ENCODE data around the gene SLC2A10. TPM values are rescaled to one million over a fixed set of nuclear protein-coding genes. Genes with fewer than 3 reads are reported as not detected.

The SLC2A10 gene
- total RNA-seq, 1 donor, result 44.2 TPM

GRCh38 chr20:46713957-46714834 lies 4.7 kb downstream of the SLC2A10 start:
- no peak for TF ChIP-seq CTCF (IDR thresholded peaks at IDR 0.05; ENCODE audit: extremely low read depth, low read depth, low read length)
- Histone ChIP-seq H3K27me3 (ENCODE audit: insufficient read depth, low read length) (no peaks in the 10 kb centered on the region), H2AFZ (ENCODE audit: low read length) (no peak overlapping the region), H4K20me1 (ENCODE audit: insufficient read depth, low read length) (peaks cover 11% of the 10 kb centered on the region), H3K4me2 (ENCODE audit: insufficient read depth, low read length) (no peak overlapping the region), H3K4me3 (ENCODE audit: insufficient read depth, low read length) (no peak overlapping the region), H3K4me1 (ENCODE audit: insufficient read depth, low read length) (peaks cover 24% of the 10 kb centered on the region), H3K36me3 (ENCODE audit: insufficient read depth, low read length) (peaks cover 5% of the 10 kb centered on the region), H3K79me2 (ENCODE audit: insufficient read depth, low read length) (peaks cover 37% of the 10 kb centered on the region), H3K9me3 (ENCODE audit: low read depth, low read length) (no peaks in the 10 kb centered on the region), H3K27ac (ENCODE audit: low read depth, low read length) (no peak overlapping the region)
- no peak for DNase-seq (ENCODE audit: insufficient read length, low spot score, missing footprints)

GRCh38 chr20:46715292-46715756 lies 5.9 kb downstream of the SLC2A10 start:
- H3K4me2 ChIP-seq (ENCODE audit: insufficient read depth, low read length), result no peak overlapping the region
- TF ChIP-seq CTCF (IDR thresholded peaks at IDR 0.05; ENCODE audit: extremely low read depth, low read depth, low read length), result peak; percentile 16
- H2AFZ ChIP-seq (ENCODE audit: low read length), result no peak overlapping the region
- H3K9me3 ChIP-seq (ENCODE audit: low read depth, low read length), result no peaks in the 10 kb centered on the region
- H4K20me1 ChIP-seq (ENCODE audit: insufficient read depth, low read length), result peaks cover 11% of the 10 kb centered on the region
- H3K27ac ChIP-seq (ENCODE audit: low read depth, low read length), result no peak overlapping the region
- H3K4me3 ChIP-seq (ENCODE audit: insufficient read depth, low read length), result no peak overlapping the region
- H3K27me3 ChIP-seq (ENCODE audit: insufficient read depth, low read length), result no peaks in the 10 kb centered on the region
- H3K79me2 ChIP-seq (ENCODE audit: insufficient read depth, low read length), result peaks cover 32% of the 10 kb centered on the region
- peaks cover 18% of the 10 kb centered on the region for H3K4me1 ChIP-seq (ENCODE audit: insufficient read depth, low read length)
- H3K36me3 ChIP-seq (ENCODE audit: insufficient read depth, low read length), result peaks cover 16% of the 10 kb centered on the region
- peak; percentile 86 for DNase-seq (ENCODE audit: insufficient read length, low spot score, missing footprints)

- Histone ChIP-seq H3K4me1 (ENCODE audit: insufficient read depth, low read length) (peaks cover 14% of the 10 kb centered on the region), H3K27me3 (ENCODE audit: insufficient read depth, low read length) (no peaks in the 10 kb centered on the region), H3K36me3 (ENCODE audit: insufficient read depth, low read length) (peaks cover 27% of the 10 kb centered on the region), H2AFZ (ENCODE audit: low read length) (no peak overlapping the region), H3K4me3 (ENCODE audit: insufficient read depth, low read length) (no peak overlapping the region), H3K79me2 (ENCODE audit: insufficient read depth, low read length) (peaks cover 11% of the 10 kb centered on the region), H3K4me2 (ENCODE audit: insufficient read depth, low read length) (no peak overlapping the region), H3K27ac (ENCODE audit: low read depth, low read length) (no peak overlapping the region), H3K9me3 (ENCODE audit: low read depth, low read length) (peaks cover 1% of the 10 kb centered on the region), H4K20me1 (ENCODE audit: insufficient read depth, low read length) (peaks cover 9% of the 10 kb centered on the region)
- no peak for DNase-seq (ENCODE audit: insufficient read length, low spot score, missing footprints)
- TF ChIP-seq CTCF (IDR thresholded peaks at IDR 0.05; ENCODE audit: extremely low read depth, low read depth, low read length), result no peak
Observed at GRCh38 chr20:46717818-46718541, 8.5 kb downstream of the SLC2A10 start.

GRCh38 chr20:46720019-46720418 lies 10.6 kb downstream of the SLC2A10 start:
- TF ChIP-seq CTCF (IDR thresholded peaks at IDR 0.05; ENCODE audit: extremely low read depth, low read depth, low read length), result no peak
- Histone ChIP-seq H3K4me3 (ENCODE audit: insufficient read depth, low read length) (no peak overlapping the region), H3K4me2 (ENCODE audit: insufficient read depth, low read length) (no peak overlapping the region), H3K27ac (ENCODE audit: low read depth, low read length) (no peak overlapping the region), H3K4me1 (ENCODE audit: insufficient read depth, low read length) (peaks cover 6% of the 10 kb centered on the region), H3K36me3 (ENCODE audit: insufficient read depth, low read length) (peaks cover 28% of the 10 kb centered on the region), H2AFZ (ENCODE audit: low read length) (no peak overlapping the region), H4K20me1 (ENCODE audit: insufficient read depth, low read length) (peaks cover 9% of the 10 kb centered on the region), H3K79me2 (ENCODE audit: insufficient read depth, low read length) (no peaks in the 10 kb centered on the region), H3K27me3 (ENCODE audit: insufficient read depth, low read length) (no peaks in the 10 kb centered on the region), H3K9me3 (ENCODE audit: low read depth, low read length) (peaks cover 2% of the 10 kb centered on the region)
- DNase-seq (ENCODE audit: insufficient read length, low spot score, missing footprints), result no peak
